Naive B cell (primary cell): Measurements from ENCODE around the gene CRYZ. TPM values are rescaled to one million over a fixed set of nuclear protein-coding genes. Genes with fewer than 3 reads are reported as not detected.
"Not testable (repeated sequence)": the region's sequence is repeated elsewhere in the genome, so short reads cannot be mapped to it uniquely, and the experiment has no call there.

Experiments used
- ATAC-seq, 2 donors: fragments of 150-1000 bp; cut with Tn5 transposase; 2 replicates each; pipeline ENCODE4 v1.10.0; 2021; ENCODE audit warnings: low read depth in 2 of 2, mild to moderate bottlenecking in 2 of 2, moderate library complexity in 2 of 2
- DNase-seq: peaks from one replicate; pipeline ENCODE4 v3.0.0; 2022
- H3K27ac Mint-ChIP-seq, 6 donors: one replicate each; pipeline ENCODE4 v1.8.0; 2020 to 2022; ENCODE audit warnings: mild to moderate bottlenecking in 6 of 6, mixed read lengths in 6 of 6, moderate library complexity in 5 of 6, inconsistent platforms in 2 of 6
- H3K27me3 Mint-ChIP-seq, 3 donors: one replicate each; pipeline ENCODE4 v1.8.0; 2021 to 2022; ENCODE audit warnings: mixed read lengths in 3 of 3, mild to moderate bottlenecking in 1 of 3
- H3K36me3 Mint-ChIP-seq, 2 donors: one replicate each; pipeline ENCODE4 v1.8.0; 2020 to 2022; ENCODE audit warnings: mixed read lengths in 2 of 2, inconsistent platforms in 1 of 2, mild to moderate bottlenecking in 1 of 2
- H3K4me1 Mint-ChIP-seq, 3 donors: one replicate each; pipeline ENCODE4 v1.8.0; 2020 to 2022; ENCODE audit warnings: mixed read lengths in 3 of 3, inconsistent platforms in 1 of 3, mild to moderate bottlenecking in 1 of 3, moderate library complexity in 1 of 3
- H3K4me3 Mint-ChIP-seq, 8 donors: one replicate each; pipeline ENCODE4 v1.8.0; 2020 to 2022; ENCODE audit warnings: mild to moderate bottlenecking in 8 of 8, mixed read lengths in 8 of 8, moderate library complexity in 8 of 8, inconsistent platforms in 2 of 8
- H3K9me3 Mint-ChIP-seq, 7 donors: one replicate each; pipeline ENCODE4 v1.8.0; 2020 to 2022; ENCODE audit warnings: mixed read lengths in 7 of 7, mild to moderate bottlenecking in 5 of 7, inconsistent platforms in 2 of 7, moderate library complexity in 1 of 7
- polyA plus RNA-seq, 6 donors: library from polyadenylated mRNA; unstranded; fragments of 300-500 nt; fragmentation: Illumina TruSeq; gene quantifications; one replicate each; pipeline ENCODE4 v1.2.3, GENCODE V29; 2021; ENCODE audit warnings: low read depth in 6 of 6

Gene CRYZ
- polyA plus RNA-seq, 6 donors from 2014 or later: 23.5 to 49.4 (median 42.5) TPM

DNA sequence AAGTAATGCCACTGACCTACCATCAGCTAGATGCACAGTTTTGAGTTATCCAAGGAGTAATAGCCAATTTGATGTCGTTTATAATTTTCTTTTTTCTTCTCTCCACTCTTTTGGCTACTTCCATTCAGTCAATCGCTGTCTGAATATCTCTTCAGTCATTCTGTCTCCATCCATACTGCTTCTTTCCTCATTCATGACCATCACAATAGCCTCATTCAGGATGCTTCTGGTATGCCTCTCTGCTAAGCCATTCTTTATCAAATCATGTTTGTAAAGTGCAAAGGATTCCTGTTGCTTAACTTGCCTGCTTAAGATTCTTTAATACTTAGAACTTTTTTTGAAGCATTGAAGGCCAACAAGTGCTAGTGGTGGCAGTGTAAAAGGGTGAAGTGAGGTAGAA is 20.3 kb upstream of the CRYZ start:
- H3K4me3 Mint-ChIP-seq: no peak overlapping the region
- ATAC-seq: no peak

DNA sequence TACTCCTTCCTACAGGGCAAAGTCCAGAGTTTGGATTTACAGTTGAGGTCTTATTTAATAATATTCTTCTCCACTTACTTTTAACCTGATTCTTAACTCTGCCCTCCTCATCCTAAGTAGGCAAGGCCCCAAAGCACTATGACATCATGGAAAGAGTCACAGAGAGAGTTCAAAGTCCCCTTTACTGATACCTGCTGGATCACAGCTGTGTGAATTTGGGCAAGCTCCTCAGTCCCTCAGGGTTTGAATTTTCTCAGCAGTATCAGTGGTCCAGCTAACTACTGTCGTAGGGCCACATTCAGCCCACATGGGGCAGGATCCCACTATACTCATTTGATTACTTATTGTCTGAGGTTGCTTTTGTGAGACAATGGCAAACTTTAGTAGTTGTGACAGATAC is 16.1 kb upstream of the CRYZ start:
- ATAC-seq: no peak
- no peak overlapping the region for H3K4me3 Mint-ChIP-seq
- peaks cover 57 to 60% of the 10 kb centered on the region in 2 donors for H3K36me3 Mint-ChIP-seq
- H3K27ac Mint-ChIP-seq: no peak overlapping the region
- no peak for DNase-seq
- no peaks in the 10 kb centered on the region for H3K27me3 Mint-ChIP-seq
- peaks cover 0 to 4% (median under 1%) of the 10 kb centered on the region in 7 donors for H3K9me3 Mint-ChIP-seq
- peaks cover 0 to 15% (median under 1%) of the 10 kb centered on the region in 3 donors for H3K4me1 Mint-ChIP-seq

More for the DNA sequence above, 20.3 kb upstream of the CRYZ start:
- H3K27ac Mint-ChIP-seq: no peak overlapping the region
- peaks cover 0 to 4% (median 0%) of the 10 kb centered on the region in 3 donors for H3K4me1 Mint-ChIP-seq
- DNase-seq: no peak
- H3K27me3 Mint-ChIP-seq: no peaks in the 10 kb centered on the region
- H3K9me3 Mint-ChIP-seq: peaks cover 4 to 19% (median 9%) of the 10 kb centered on the region in 7 donors
- H3K36me3 Mint-ChIP-seq: peaks cover 69 to 74% of the 10 kb centered on the region in 2 donors

DNA sequence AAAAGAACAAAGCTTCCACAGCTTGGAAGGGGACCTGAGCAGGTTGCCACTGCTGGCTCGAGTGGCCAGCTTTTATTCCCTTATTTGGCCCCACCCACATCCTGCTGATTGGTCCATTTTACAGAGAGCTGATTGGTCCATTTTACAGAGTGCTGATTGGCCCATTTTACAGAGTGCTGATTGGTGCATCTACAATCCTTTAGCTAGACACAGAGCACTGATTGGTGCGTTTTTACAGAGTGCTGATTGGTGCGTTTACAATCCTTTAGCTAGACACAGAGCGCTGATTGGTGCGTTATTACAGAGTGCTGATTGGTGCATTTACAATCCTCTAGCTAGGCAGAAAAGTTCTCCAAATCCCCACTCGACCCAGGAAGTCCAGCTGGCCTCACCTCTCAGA is 12.4 kb upstream of the CRYZ start:
- not testable (repeated sequence) for H3K27me3 Mint-ChIP-seq, H3K4me3 Mint-ChIP-seq, H3K27ac Mint-ChIP-seq, ATAC-seq, DNase-seq, H3K9me3 Mint-ChIP-seq
- Mint-ChIP-seq H3K4me1 (peaks cover 0 to 11% (median 3%) of the 10 kb centered on the region in 3 donors), H3K36me3 (peaks cover 46 to 60% of the 10 kb centered on the region in 2 donors)

DNA sequence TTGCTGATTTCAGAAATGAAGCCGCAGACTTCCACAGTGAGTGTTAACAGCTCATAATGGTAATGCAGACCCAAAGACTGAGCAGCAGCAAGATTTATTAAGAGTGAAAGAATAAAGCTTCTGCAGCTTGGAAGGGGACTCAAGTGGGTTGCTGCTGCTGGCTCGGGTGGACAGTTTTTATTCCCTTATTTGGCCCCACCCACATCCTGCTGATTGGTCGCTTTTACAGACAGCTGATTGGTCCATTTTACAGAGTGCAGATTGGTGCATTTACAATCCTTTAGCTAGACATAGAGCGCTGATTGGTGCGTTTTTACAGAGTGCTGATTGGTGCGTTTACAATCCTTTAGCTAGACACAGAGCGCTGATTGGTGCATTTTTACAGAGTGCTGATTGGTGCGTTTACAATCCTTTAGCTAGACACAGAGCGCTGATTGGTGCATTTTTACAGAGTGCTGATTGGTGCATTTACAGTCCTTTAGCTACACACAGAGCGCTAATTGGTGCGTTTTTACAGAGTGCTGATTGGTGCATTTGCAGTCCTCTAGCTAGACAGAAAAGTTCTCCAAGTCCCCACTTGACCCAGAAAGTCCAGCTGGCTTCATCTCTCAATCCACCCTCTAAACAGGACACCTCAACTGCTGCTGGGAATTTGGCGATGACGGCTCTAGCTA is 7.6 kb upstream of the CRYZ start:
- DNase-seq, H3K27ac Mint-ChIP-seq, H3K27me3 Mint-ChIP-seq, H3K9me3 Mint-ChIP-seq, ATAC-seq, H3K4me3 Mint-ChIP-seq, H3K4me1 Mint-ChIP-seq: not testable (repeated sequence)
- peaks cover 39 to 56% of the 10 kb centered on the region in 2 donors for H3K36me3 Mint-ChIP-seq

DNA sequence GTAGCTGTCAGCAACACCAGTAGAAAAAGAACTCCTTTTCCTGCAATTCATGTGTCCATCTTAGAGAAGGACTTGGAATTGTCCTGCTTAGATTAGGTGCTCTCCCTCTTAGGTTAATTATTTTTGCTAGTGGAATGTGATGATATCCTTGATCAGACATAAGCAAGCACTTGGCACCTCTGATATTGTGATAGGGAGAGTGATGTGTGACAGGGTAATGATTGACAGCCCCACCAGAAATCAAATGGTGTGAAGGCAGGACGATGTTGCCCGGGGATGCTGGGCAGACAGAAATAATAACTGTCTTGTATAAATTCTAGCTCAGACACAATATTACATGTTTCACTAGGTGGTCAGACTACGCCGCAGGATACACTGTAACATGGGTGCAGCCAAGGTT is 4.5 kb upstream of the CRYZ start:
- ATAC-seq (no peak), DNase-seq (no peak)
- Mint-ChIP-seq H3K4me3 (no peak overlapping the region), H3K4me1 (peaks cover 13 to 30% (median 19%) of the 10 kb centered on the region in 3 donors), H3K27me3 (no peaks in the 10 kb centered on the region), H3K36me3 (peaks cover 20 to 34% of the 10 kb centered on the region in 2 donors), H3K27ac (no peak overlapping the region), H3K9me3 (peaks cover 0 to 7% (median 3%) of the 10 kb centered on the region in 7 donors)

GRCh38 chr1:74733604-74734484 is 994 bp upstream of the CRYZ start:
- ATAC-seq (peak; percentile 65 to 67), DNase-seq (peak; percentile 53)
- Mint-ChIP-seq H3K9me3 (no peaks in the 10 kb centered on the region), H3K27me3 (no peaks in the 10 kb centered on the region), H3K27ac (peak overlapping the region; percentile 92 to 99 (median 96)), H3K4me3 (peak overlapping the region; percentile 93 to 99 (median 96)), H3K36me3 (peaks cover 0 to 11% of the 10 kb centered on the region in 2 donors), H3K4me1 (peaks cover 19 to 50% (median 40%) of the 10 kb centered on the region in 3 donors)

DNA sequence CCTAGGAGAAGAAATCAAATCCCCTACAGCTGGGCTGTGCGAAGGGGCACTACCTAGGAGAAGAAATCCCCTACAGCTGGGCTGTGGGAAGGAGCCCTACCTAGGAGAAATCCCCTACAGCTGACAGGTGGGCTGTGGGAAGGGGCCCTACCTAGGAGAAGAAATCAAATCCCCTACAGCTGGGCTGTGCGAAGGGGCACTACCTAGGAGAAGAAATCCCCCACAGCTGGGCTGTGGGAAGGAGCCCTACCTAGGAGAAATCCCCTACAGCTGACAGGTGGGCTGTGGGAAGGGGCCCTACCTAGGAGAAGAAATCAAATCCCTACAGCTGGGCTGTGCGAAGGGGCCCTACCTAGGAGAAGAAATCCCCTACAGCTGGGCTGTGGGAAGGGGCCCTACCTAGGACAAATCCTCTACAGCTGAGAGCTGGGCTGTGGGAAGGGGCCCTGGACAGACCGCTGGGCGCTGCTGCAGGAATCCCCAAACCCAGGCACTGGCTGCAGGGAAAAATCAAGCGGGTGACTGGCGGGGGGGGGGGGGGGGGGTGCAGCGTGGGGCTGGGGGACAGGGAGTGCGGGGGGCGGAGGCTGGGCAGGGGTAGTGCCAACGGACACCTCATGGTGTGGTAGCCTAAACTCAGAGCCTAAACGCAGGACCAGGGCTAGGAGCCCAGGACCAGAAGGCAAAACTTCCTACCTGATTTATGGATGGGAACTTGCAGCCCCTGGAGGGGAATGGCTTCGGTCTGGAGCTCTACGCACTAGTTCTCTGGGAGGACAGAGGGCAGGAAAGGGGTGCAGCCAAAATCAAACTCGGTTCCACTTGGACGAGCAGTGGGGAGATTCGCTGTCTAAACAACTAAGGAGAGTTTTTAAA is 541 bp downstream of the CRYZ start:
- peak overlapping the region; percentile 93 to 99 (median 96) for H3K4me3 Mint-ChIP-seq
- DNase-seq, H3K27me3 Mint-ChIP-seq, H3K9me3 Mint-ChIP-seq: not testable (repeated sequence)
- H3K27ac Mint-ChIP-seq: peak overlapping the region; percentile 10 to 97 (median 94)
- H3K4me1 Mint-ChIP-seq: peaks cover 19 to 56% (median 40%) of the 10 kb centered on the region in 3 donors
- H3K36me3 Mint-ChIP-seq: peaks cover 1 to 10% of the 10 kb centered on the region in 2 donors
- ATAC-seq: peak in 1 of 2 donors; percentile 6

GRCh38 chr1:74731399-74732052 is 1.3 kb downstream of the CRYZ start:
- Mint-ChIP-seq H3K27ac (peak overlapping the region; percentile 32 to 93 (median 78)), H3K36me3 (peaks cover 9 to 10% of the 10 kb centered on the region in 2 donors), H3K9me3 (peaks cover 0 to 7% (median 4%) of the 10 kb centered on the region in 7 donors), H3K27me3 (no peaks in the 10 kb centered on the region), H3K4me1 (peaks cover 19 to 56% (median 40%) of the 10 kb centered on the region in 3 donors), H3K4me3 (peak overlapping the region; percentile 4 to 94 (median 44))
- ATAC-seq (no peak), DNase-seq (no peak)

DNA sequence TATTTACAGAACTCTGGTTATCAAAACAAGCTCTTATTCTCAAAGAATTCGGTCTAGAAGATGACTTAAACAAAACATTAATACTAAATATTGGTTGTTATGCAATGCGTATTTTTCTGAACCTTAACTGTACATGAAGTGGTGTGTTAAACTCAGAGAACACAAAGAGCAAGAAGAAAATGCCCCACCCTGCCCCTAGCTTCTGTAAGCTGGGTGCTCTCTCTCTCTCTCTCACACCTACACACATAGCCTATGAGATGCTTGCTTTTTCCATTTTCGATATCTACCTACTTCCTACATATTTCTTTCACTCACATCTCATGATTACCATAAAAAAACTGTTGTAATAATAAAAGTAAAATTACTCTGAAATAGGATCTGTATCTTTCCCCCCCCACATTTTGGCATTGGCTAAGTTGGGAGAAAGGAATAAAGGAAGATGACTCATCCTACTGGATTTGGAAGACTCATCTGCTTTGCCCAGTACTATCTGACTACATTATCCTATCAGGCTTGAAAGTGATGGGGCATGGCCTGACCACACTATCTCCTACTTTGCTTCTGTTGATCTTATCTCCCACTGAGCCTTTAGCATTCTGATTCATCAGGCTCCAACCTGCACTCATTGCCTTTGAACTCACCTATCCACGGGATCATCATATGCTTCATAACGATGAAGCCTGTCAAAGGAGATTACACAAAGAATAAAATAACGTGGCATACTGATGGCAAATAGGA is 2.9 kb downstream of the CRYZ start:
- Mint-ChIP-seq H3K9me3 (peaks cover 0 to 22% (median 13%) of the 10 kb centered on the region in 7 donors), H3K27me3 (no peaks in the 10 kb centered on the region), H3K4me3 (peak overlapping the region in 2 of 8 donors; percentile 57 to 63), H3K36me3 (peaks cover 10 to 16% of the 10 kb centered on the region in 2 donors), H3K27ac (peak overlapping the region in 2 of 6 donors; percentile 50 to 51), H3K4me1 (peaks cover 15 to 50% (median 37%) of the 10 kb centered on the region in 3 donors)
- no peak for DNase-seq
- no peak for ATAC-seq

DNA sequence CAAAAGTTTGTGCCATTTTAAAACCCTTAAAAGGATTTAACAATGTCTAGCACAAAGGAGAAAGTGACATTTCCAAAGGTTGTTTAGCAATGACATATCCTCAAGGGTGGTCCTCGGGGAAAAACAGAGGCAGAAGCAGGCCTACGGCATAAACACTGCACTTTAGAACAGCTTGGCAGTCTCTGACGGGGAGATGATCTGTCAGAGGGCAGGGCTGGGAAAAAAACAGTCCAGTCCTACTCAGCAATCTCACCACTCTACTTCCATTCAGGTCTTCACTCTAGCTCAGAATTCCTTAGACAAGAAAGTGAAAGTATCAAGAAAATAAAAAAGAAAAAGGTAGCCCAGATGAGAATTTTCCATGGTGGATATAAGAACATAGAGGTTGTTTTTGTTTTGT is 4.1 kb downstream of the CRYZ start:
- Mint-ChIP-seq H3K27ac (peak overlapping the region in 1 of 6 donors; percentile 83), H3K9me3 (peaks cover 0 to 23% (median 13%) of the 10 kb centered on the region in 7 donors), H3K4me1 (peaks cover 13 to 39% (median 26%) of the 10 kb centered on the region in 3 donors), H3K27me3 (no peaks in the 10 kb centered on the region), H3K36me3 (peaks cover 10 to 28% of the 10 kb centered on the region in 2 donors), H3K4me3 (peak overlapping the region in 3 of 8 donors; percentile 3 to 69 (median 47))
- ATAC-seq (no peak), DNase-seq (no peak)

DNA sequence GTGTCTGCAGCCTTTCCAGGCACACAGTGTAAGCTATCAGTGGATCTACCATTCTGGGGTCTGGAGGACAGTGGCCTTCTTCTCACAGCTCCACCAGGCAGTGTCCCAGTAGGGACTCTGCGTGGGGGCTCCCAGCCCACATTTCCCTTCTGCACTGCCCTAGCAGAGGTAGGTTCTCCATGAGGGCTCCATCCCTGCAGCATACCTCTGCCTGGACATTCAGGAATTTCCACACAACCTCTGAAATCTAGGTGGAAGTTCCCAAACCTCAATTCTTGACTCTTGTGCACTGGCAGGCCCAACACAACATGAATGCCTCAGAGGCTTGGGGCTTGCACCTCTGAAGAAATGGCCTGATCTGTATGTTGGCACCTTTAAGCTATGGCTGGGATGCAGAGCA is 6.8 kb downstream of the CRYZ start:
- DNase-seq (no peak), ATAC-seq (no peak)
- Mint-ChIP-seq H3K9me3 (peaks cover 0 to 23% (median 13%) of the 10 kb centered on the region in 7 donors), H3K4me1 (peaks cover 1 to 17% (median 12%) of the 10 kb centered on the region in 3 donors), H3K27me3 (no peaks in the 10 kb centered on the region), H3K4me3 (no peak overlapping the region), H3K36me3 (peaks cover 23 to 42% of the 10 kb centered on the region in 2 donors), H3K27ac (no peak overlapping the region)

- Mint-ChIP-seq H3K4me1 (no peaks in the 10 kb centered on the region), H3K9me3 (no peaks in the 10 kb centered on the region), H3K27ac (no peak overlapping the region), H3K4me3 (no peak overlapping the region), H3K36me3 (peaks cover 18 to 25% of the 10 kb centered on the region in 2 donors), H3K27me3 (no peaks in the 10 kb centered on the region)
- DNase-seq: no peak
- no peak for ATAC-seq
These were observed 15.2 kb downstream of the CRYZ start for GRCh38 chr1:74717626-74718025.
